ENCODE measurements around the gene PMS2.

DNA sequence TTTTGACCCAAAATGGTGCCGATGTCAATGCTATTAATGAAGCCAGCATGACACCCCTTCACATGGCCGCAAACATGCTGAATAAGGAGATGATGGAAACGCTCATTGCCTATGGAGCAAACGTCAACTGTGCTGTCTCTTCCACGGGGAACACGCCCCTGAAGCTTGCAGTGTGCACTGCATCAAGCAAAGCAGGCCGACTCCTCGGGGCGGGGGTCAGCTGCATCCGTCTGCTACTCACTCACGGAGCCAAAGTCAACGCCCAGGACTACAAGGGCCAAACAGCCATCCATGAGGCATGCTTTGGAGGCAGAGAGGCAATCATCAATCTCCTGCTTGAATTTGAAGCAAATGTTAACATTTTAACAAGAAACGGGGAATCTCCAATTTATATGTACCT is 26.8 kb upstream of the PMS2 start:
- no peak for TF ChIP-seq POLR2AphosphoS5 (IDR thresholded peaks at IDR 0.05; ENCODE audit: low read depth)
- TF ChIP-seq, protein P1, sequence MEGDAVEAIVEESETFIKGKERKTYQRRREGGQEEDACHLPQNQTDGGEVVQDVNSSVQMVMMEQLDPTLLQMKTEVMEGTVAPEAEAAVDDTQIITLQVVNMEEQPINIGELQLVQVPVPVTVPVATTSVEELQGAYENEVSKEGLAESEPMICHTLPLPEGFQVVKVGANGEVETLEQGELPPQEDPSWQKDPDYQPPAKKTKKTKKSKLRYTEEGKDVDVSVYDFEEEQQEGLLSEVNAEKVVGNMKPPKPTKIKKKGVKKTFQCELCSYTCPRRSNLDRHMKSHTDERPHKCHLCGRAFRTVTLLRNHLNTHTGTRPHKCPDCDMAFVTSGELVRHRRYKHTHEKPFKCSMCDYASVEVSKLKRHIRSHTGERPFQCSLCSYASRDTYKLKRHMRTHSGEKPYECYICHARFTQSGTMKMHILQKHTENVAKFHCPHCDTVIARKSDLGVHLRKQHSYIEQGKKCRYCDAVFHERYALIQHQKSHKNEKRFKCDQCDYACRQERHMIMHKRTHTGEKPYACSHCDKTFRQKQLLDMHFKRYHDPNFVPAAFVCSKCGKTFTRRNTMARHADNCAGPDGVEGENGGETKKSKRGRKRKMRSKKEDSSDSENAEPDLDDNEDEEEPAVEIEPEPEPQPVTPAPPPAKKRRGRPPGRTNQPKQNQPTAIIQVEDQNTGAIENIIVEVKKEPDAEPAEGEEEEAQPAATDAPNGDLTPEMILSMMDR (conservative IDR thresholded peaks at IDR 0.05; ENCODE audit: low read depth in 2 of 2): no peak
